NCI-H2227 (cell line): ENCODE data around the gene AJM1.
"Not testable (repeated sequence)": the region's sequence is repeated elsewhere in the genome, so short reads cannot be mapped to it uniquely, and the experiment has no call there.

Experiments
- DNase-seq: peaks from one replicate; lab custom pipeline; 2025; ENCODE audit not compliant: unreplicated experiment; lab: John Stamatoyannopoulos, UW

Gene AJM1

GRCh38 chr9:136842380-136842948, at the start of gene AJM1:
TSS of gene AJM1 (plus strand) at chr9:136842478. CDS start at chr9:136844415, 1,937 bp downstream.
- DNase-seq, result peak; percentile 80

- peak; percentile 15 for DNase-seq
These were observed 49.0 kb upstream of the AJM1 start for GRCh38 chr9:136793086-136793946.

- DNase-seq, result no peak
These were observed 47.8 kb upstream of the AJM1 start for GRCh38 chr9:136794281-136794999.

- DNase-seq, result no peak
These were observed 47.3 kb upstream of the AJM1 start for GRCh38 chr9:136795000-136795348.

- DNase-seq, result no peak
These were observed 46.0 kb upstream of the AJM1 start, which contains the start of gene CCDC183 for GRCh38 chr9:136796238-136796774. TSS of gene CCDC183 (plus strand) at chr9:136796338. CDS start at chr9:136796398, 60 bp downstream.

GRCh38 chr9:136796775-136797347, 45.4 kb upstream of the AJM1 start:
- not testable (repeated sequence) for DNase-seq

GRCh38 chr9:136798708-136799078, 43.6 kb upstream of the AJM1 start:
- DNase-seq, result no peak

- peak; percentile 29 for DNase-seq
These were observed 43.0 kb upstream of the AJM1 start for GRCh38 chr9:136799079-136799853.

GRCh38 chr9:136799854-136800657, 42.2 kb upstream of the AJM1 start:
- peak; percentile 88 for DNase-seq

GRCh38 chr9:136802321-136802720, 40.0 kb upstream of the AJM1 start:
- no peak for DNase-seq

- DNase-seq, result not testable (repeated sequence)
These were observed 39.2 kb upstream of the AJM1 start for GRCh38 chr9:136803009-136803550.

- DNase-seq, result no peak
These were observed 38.4 kb upstream of the AJM1 start for GRCh38 chr9:136803551-136804508.

GRCh38 chr9:136804509-136805206, 37.6 kb upstream of the AJM1 start:
- DNase-seq, result no peak

GRCh38 chr9:136805207-136805740, 37.0 kb upstream of the AJM1 start:
- DNase-seq, result no peak

- no peak for DNase-seq
These were observed 36.2 kb upstream of the AJM1 start for GRCh38 chr9:136806067-136806466.

- no peak for DNase-seq
These were observed 35.6 kb upstream of the AJM1 start for GRCh38 chr9:136806631-136807201.
